Loucy (cell line): ENCODE results near the gene LRRC57.
A peak's percentile ranks its signal among the peaks of the same experiment; 100 is the strongest.

Experiments used
- H2AFZ ChIP-seq: fragments of 200-600 bp; sonication (generic); 2 replicates; pipeline ENCODE4 v1.6.0; 2016; ENCODE audit warnings: antibody characterized with exemption, mild to moderate bottlenecking, low read length, moderate library complexity
- H3F3A ChIP-seq: fragments of 200-600 bp; 2 replicates; pipeline ENCODE4 v1.6.0; 2016; ENCODE audit warnings: antibody characterized with exemption, low read depth, mild to moderate bottlenecking
- H3K27me3 ChIP-seq: fragments of 200-600 bp; sonication (generic); 2 replicates; pipeline ENCODE4 v1.6.1; 2014; ENCODE audit warnings: low read length, mild to moderate bottlenecking; ENCODE audit not compliant: insufficient read depth, poor library complexity, severe bottlenecking
- H3K36me3 ChIP-seq: fragments of 200-600 bp; sonication (generic); 2 replicates; pipeline ENCODE4 v1.6.1; 2016; ENCODE audit warnings: low read length; ENCODE audit not compliant: insufficient read depth
- H3K4me1 ChIP-seq: fragments of 200-600 bp; sonication (generic); 2 replicates; pipeline ENCODE4 v1.5.1; 2014; ENCODE audit warnings: low read length, mild to moderate bottlenecking; ENCODE audit not compliant: insufficient read depth, poor library complexity, severe bottlenecking
- H3K4me2 ChIP-seq: fragments of 200-600 bp; sonication (generic); 2 replicates; pipeline ENCODE4 v1.6.0; 2014; ENCODE audit warnings: antibody characterized with exemption, low read length, low read depth, mild to moderate bottlenecking; ENCODE audit not compliant: poor library complexity, severe bottlenecking
- H3K4me3 ChIP-seq: fragments of 200-600 bp; sonication (generic); 2 replicates; pipeline ENCODE4 v1.5.1; 2014; ENCODE audit warnings: low read length, mild to moderate bottlenecking, mixed read lengths; ENCODE audit not compliant: poor library complexity, severe bottlenecking
- H3K79me2 ChIP-seq: fragments of 200-600 bp; sonication (generic); 2 replicates; pipeline ENCODE4 v1.6.1; 2014; ENCODE audit warnings: low read length; ENCODE audit not compliant: insufficient read depth
- H3K9ac ChIP-seq: fragments of 200-600 bp; sonication (generic); 2 replicates; pipeline ENCODE4 v1.6.0; 2014; ENCODE audit warnings: mild to moderate bottlenecking, low read depth, low read length, moderate library complexity; ENCODE audit not compliant: poor library complexity, severe bottlenecking
- H3K9me2 ChIP-seq: fragments of 200-600 bp; sonication (generic); replicated peaks from 2 replicates; pipeline ENCODE4 v1.6.1; 2016; ENCODE audit warnings: low read depth, low read length, mixed read lengths
- H3K9me3 ChIP-seq: fragments of 200-600 bp; sonication (generic); 2 replicates; pipeline ENCODE4 v1.6.1; 2014; ENCODE audit warnings: mild to moderate bottlenecking, antibody characterized with exemption, low read length, low read depth; ENCODE audit not compliant: insufficient read depth
- H4K20me1 ChIP-seq: fragments of 200-600 bp; sonication (generic); 2 replicates; pipeline ENCODE4 v1.6.0; 2014; ENCODE audit warnings: antibody characterized with exemption, low read length, mild to moderate bottlenecking; ENCODE audit not compliant: insufficient read depth, poor library complexity, severe bottlenecking
- CTCF ChIP-seq: fragments of 200-600 bp; sonication (generic); conservative IDR thresholded peaks from 2 replicates; pipeline ENCODE4 v1.5.1; 2014; ENCODE audit warnings: mild to moderate bottlenecking, antibody characterized with exemption, low read length
- EZH2phosphoT487 ChIP-seq: fragments of 200-600 bp; IDR thresholded peaks from 2 replicates; pipeline ENCODE4 v1.6.1; 2018; ENCODE audit warnings: antibody characterized with exemption, mild to moderate bottlenecking, moderate library complexity, borderline replicate concordance

The LRRC57 gene

GRCh38 chr15:42549741-42550392 is 1.3 kb upstream of the LRRC57 start:
- Histone ChIP-seq H2AFZ (no peak overlapping the region), H3K4me1 (peaks cover 60% of the 10 kb centered on the region), H3K79me2 (peaks cover 99% of the 10 kb centered on the region)

GRCh38 chr15:42549032-42549491 is 469 bp upstream of the LRRC57 start:
- peaks cover 92% of the 10 kb centered on the region for H3K79me2 ChIP-seq
- no peaks in the 10 kb centered on the region for H3K9me3 ChIP-seq
- H3F3A ChIP-seq = no peaks in the 10 kb centered on the region
- H3K27me3 ChIP-seq = no peaks in the 10 kb centered on the region
- peaks cover 66% of the 10 kb centered on the region for H3K4me1 ChIP-seq
- H3K36me3 ChIP-seq = no peaks in the 10 kb centered on the region
- H3K4me2 ChIP-seq = peak overlapping the region; percentile 96
- H4K20me1 ChIP-seq = peaks cover 18% of the 10 kb centered on the region
- H2AFZ ChIP-seq = peak overlapping the region; percentile 91
- TF ChIP-seq EZH2phosphoT487 = no peak
- TF ChIP-seq CTCF = no peak
- H3K9me2 ChIP-seq = no peaks in the 10 kb centered on the region
- peak overlapping the region; percentile 90 for H3K4me3 ChIP-seq
- H3K9ac ChIP-seq = peak overlapping the region; percentile 87

More at GRCh38 chr15:42549741-42550392, 1.3 kb upstream of the LRRC57 start:
- Histone ChIP-seq H3K36me3 (no peaks in the 10 kb centered on the region), H3K9me2 (no peaks in the 10 kb centered on the region), H4K20me1 (peaks cover 18% of the 10 kb centered on the region), H3K4me2 (peak overlapping the region; percentile 96), H3K4me3 (peak overlapping the region; percentile 90), H3K9ac (peak overlapping the region; percentile 87), H3K9me3 (no peaks in the 10 kb centered on the region), H3F3A (no peaks in the 10 kb centered on the region), H3K27me3 (no peaks in the 10 kb centered on the region)
- no peak for TF ChIP-seq CTCF
- TF ChIP-seq EZH2phosphoT487 = no peak

- Histone ChIP-seq H4K20me1 (peaks cover 14% of the 10 kb centered on the region), H3F3A (no peaks in the 10 kb centered on the region), H3K36me3 (peaks cover 7% of the 10 kb centered on the region; the same call in 1 of the 2 replicates), H3K27me3 (no peaks in the 10 kb centered on the region), H3K4me1 (peaks cover 68% of the 10 kb centered on the region), H3K9me3 (no peaks in the 10 kb centered on the region), H3K4me2 (peak overlapping the region; percentile 85), H3K4me3 (peak overlapping the region; percentile 90), H3K9ac (peak overlapping the region; percentile 87), H3K79me2 (peaks cover 80% of the 10 kb centered on the region), H3K9me2 (no peaks in the 10 kb centered on the region), H2AFZ (peak overlapping the region; percentile 91)
- TF ChIP-seq EZH2phosphoT487 (no peak), CTCF (no peak)
Measured at GRCh38 chr15:42547918-42548248, 710 bp downstream of the LRRC57 start.
